Activated T-helper 2 cell treated with anti-CD3 and anti-CD28 coated beads, Interferon-gamma antibody, Interleukin-2, Interleukin-4, amounts not matched to agents 10 μg/mL and 5 μg/mL and 100 μg/mL, durations not matched to agents 14 hours and 24 hours and 36 hours (primary cell): Measurements from ENCODE around the gene LILRB2. TPM values are rescaled to one million over a fixed set of nuclear protein-coding genes. Genes with fewer than 3 reads are reported as not detected.
"Not testable (repeated sequence)": the region's sequence is repeated elsewhere in the genome, so short reads cannot be mapped to it uniquely, and the experiment has no call there.

Experiments
- DNase-seq: peaks from one replicate; pipeline ENCODE4 v3.0.0; 2021; ENCODE audit warnings: low spot score
- H3K27ac Mint-ChIP-seq: one replicate; pipeline ENCODE4 v1.8.0; 2021; ENCODE audit warnings: mixed read lengths
- H3K27me3 Mint-ChIP-seq: one replicate; pipeline ENCODE4 v1.8.0; 2021; ENCODE audit warnings: low read depth, mixed read lengths
- H3K36me3 Mint-ChIP-seq: one replicate; pipeline ENCODE4 v1.8.0; 2021; ENCODE audit warnings: low read depth, mixed read lengths
- H3K4me1 Mint-ChIP-seq: one replicate; pipeline ENCODE4 v1.8.0; 2021; ENCODE audit warnings: low read depth, mixed read lengths
- H3K4me3 Mint-ChIP-seq: one replicate; pipeline ENCODE4 v1.8.0; 2021; ENCODE audit warnings: low read depth, mild to moderate bottlenecking, moderate library complexity, mixed read lengths
- H3K9me3 Mint-ChIP-seq: one replicate; pipeline ENCODE4 v1.8.0; 2021; ENCODE audit warnings: mixed read lengths
- intact Hi-C: fragments of 100-400 bp; cut with micrococcal nuclease; formaldehyde crosslinking; loops from one replicate; pipeline ENCODE4 v1.15.1; 2023
- total RNA-seq: library from RNA; stranded (reverse); gene quantifications from 2 replicates; pipeline ENCODE4 v1.2.3, GENCODE V29; 2022

The LILRB2 gene
- total RNA-seq, 1 donor from 2014 or later: not detected

DNA sequence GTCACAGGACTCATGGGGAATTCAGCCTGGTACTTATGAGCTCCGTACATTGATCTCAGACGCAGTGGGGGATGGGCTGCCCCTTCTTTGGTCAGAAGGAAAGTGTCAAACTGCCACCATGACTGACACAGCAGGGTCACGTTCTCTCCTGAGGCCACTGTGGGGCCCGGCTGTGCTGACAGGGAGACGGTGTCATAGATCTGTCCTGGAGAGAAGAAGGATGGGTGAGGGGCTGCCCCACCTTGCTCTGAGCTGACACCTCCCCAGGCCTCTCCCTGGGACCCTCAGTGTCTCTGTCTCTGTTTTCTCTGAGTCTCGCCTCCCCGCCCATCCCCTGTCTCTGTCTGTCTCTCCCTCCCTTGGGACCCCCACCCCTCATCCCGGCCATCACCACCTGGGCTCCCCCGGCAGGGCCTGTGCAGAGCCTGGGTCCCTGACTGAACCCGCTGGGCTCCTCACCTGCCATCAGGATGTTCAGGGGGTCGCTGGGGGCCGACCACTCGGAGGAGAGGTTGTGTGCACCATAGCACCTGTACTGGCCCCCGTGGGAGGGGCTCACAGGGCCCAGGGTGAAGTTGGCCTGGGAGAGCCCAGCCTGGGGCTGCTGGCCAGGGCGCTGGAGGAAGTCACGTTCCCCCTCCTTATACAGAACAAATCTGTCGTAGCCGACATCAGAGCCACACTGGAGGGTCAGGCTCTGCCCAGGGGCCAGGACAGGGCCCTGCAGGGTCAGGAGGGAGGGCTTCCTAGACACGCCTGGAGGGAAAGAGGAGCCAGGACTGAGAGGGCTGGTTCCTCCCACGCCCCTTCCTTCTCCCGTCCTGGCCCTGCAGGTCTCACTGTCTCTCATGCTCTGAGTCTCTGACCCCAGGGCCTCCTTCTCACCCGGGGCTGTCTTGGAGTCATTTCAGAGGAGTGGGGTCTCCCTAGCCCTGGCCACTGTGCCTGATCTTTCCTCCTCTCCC is 40.3 kb downstream of the LILRB2 start:
- intact Hi-C loops: not testable (repeated sequence)

GRCh38 chr19:54239491-54240371 is 41.2 kb downstream of the LILRB2 start:
- H3K27me3 Mint-ChIP-seq: peaks cover 22% of the 10 kb centered on the region
- H3K4me1 Mint-ChIP-seq, DNase-seq, H3K4me3 Mint-ChIP-seq, H3K9me3 Mint-ChIP-seq, intact Hi-C loops, H3K36me3 Mint-ChIP-seq, H3K27ac Mint-ChIP-seq: not testable (repeated sequence)

More for the DNA sequence above, 40.3 kb downstream of the LILRB2 start:
- peaks cover 19% of the 10 kb centered on the region for H3K27me3 Mint-ChIP-seq
- DNase-seq, H3K36me3 Mint-ChIP-seq, H3K27ac Mint-ChIP-seq, H3K9me3 Mint-ChIP-seq, H3K4me1 Mint-ChIP-seq, H3K4me3 Mint-ChIP-seq: not testable (repeated sequence)

GRCh38 chr19:54233941-54234340 is 47.0 kb downstream of the LILRB2 start:
- Mint-ChIP-seq H3K27me3 (peaks cover 41% of the 10 kb centered on the region), H3K36me3 (no peaks in the 10 kb centered on the region), H3K9me3 (no peaks in the 10 kb centered on the region), H3K27ac (no peak overlapping the region), H3K4me1 (peaks cover 7% of the 10 kb centered on the region), H3K4me3 (no peak overlapping the region)
- no peak for DNase-seq
- intact Hi-C loops: no loop called here

GRCh38 chr19:54231077-54231931 is 49.6 kb downstream of the LILRB2 start:
- peaks cover 7% of the 10 kb centered on the region for H3K4me1 Mint-ChIP-seq
- H3K9me3 Mint-ChIP-seq: no peaks in the 10 kb centered on the region
- no peak overlapping the region for H3K27ac Mint-ChIP-seq
- no peaks in the 10 kb centered on the region for H3K36me3 Mint-ChIP-seq
- intact Hi-C loops: loop anchor here (1.0 to 2.0 kb wide), 3 partner anchors 21 to 72 kb away; partner anchors contain the start of gene LENG1
- H3K27me3 Mint-ChIP-seq: peaks cover 30% of the 10 kb centered on the region
- no peak overlapping the region for H3K4me3 Mint-ChIP-seq
- DNase-seq: peak; percentile 76

- Mint-ChIP-seq H3K9me3 (no peaks in the 10 kb centered on the region), H3K27me3 (peaks cover 28% of the 10 kb centered on the region), H3K4me3 (no peak overlapping the region), H3K4me1 (peaks cover 7% of the 10 kb centered on the region), H3K36me3 (no peaks in the 10 kb centered on the region), H3K27ac (no peak overlapping the region)
- DNase-seq: no peak
- intact Hi-C loops: loop anchor here (2.0 kb wide), 1 partner anchor 19 kb away; no protein-coding TSS in a partner anchor
Observed at GRCh38 chr19:54230031-54230430, 50.9 kb downstream of the LILRB2 start.

GRCh38 chr19:54229146-54229545 is 51.8 kb downstream of the LILRB2 start:
- Mint-ChIP-seq H3K36me3 (no peaks in the 10 kb centered on the region), H3K27ac (no peak overlapping the region), H3K4me3 (no peak overlapping the region), H3K27me3 (peaks cover 19% of the 10 kb centered on the region), H3K9me3 (no peaks in the 10 kb centered on the region), H3K4me1 (peaks cover 7% of the 10 kb centered on the region)
- DNase-seq: no peak
- intact Hi-C loops: no loop called here

GRCh38 chr19:54224619-54225018 is 56.3 kb downstream of the LILRB2 start:
- H3K4me3 Mint-ChIP-seq, H3K9me3 Mint-ChIP-seq, H3K4me1 Mint-ChIP-seq, DNase-seq, intact Hi-C loops, H3K36me3 Mint-ChIP-seq, H3K27ac Mint-ChIP-seq, H3K27me3 Mint-ChIP-seq: not testable (repeated sequence)

DNA sequence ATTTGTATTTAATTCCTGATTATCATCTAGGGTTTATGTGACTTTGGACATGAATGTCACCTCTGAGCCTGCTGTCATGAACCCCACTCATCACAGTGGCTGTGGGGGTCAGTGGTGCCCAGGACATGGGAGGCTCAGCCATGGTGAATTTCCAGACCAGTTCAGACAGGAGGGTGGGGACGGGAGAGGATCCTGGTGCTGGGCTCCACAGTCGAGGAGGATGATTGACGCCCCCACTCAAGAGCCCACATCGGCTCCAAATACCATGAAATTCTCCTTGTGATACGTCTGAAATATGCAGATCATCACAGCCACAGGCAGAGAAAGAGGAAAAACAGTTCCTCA is 57.0 kb downstream of the LILRB2 start:
- H3K27ac Mint-ChIP-seq, H3K9me3 Mint-ChIP-seq, H3K4me3 Mint-ChIP-seq, H3K27me3 Mint-ChIP-seq, DNase-seq, intact Hi-C loops, H3K4me1 Mint-ChIP-seq, H3K36me3 Mint-ChIP-seq: not testable (repeated sequence)

Other genes with a start within 250 kb of the LILRB2 start
- gene VSTM1, start 217.2 kb downstream of the LILRB2 start, total RNA-seq: not detected in 2 replicates
- not detected in 2 replicates for gene TARM1, start 199.7 kb downstream of the LILRB2 start, total RNA-seq
- gene OSCAR, start 180.3 kb downstream of the LILRB2 start, total RNA-seq: 0.23 and 0.39 TPM in 2 replicates
- gene NDUFA3, start 178.3 kb downstream of the LILRB2 start, total RNA-seq: 105 and 115 TPM in 2 replicates
- 29.3 TPM in 2 replicates for gene TFPT, start 165.5 kb downstream of the LILRB2 start, total RNA-seq
- 90.6 and 94.2 TPM in 2 replicates for gene PRPF31, start 165.4 kb downstream of the LILRB2 start, total RNA-seq
- 61.6 and 67.5 TPM in 2 replicates for gene CNOT3, start 143.3 kb downstream of the LILRB2 start, total RNA-seq
- 4.0 and 5.1 TPM in 2 replicates for gene LENG1, start 121.4 kb downstream of the LILRB2 start, total RNA-seq
- 0.16 and 0.37 TPM in 2 replicates for gene TMC4, start 108.0 kb downstream of the LILRB2 start, total RNA-seq
- 311 and 318 TPM in 2 replicates for gene MBOAT7, start 91.5 kb downstream of the LILRB2 start, total RNA-seq
- gene TSEN34, start 89.8 kb downstream of the LILRB2 start, total RNA-seq: 16.8 and 19.0 TPM in 2 replicates
- 1,460 and 1,467 TPM in 2 replicates for gene RPS9, start 80.3 kb downstream of the LILRB2 start, total RNA-seq
- 0.64 TPM in 1 of 2 replicates, not detected in the other for gene LILRB3, start 58.1 kb downstream of the LILRB2 start, total RNA-seq
- gene LILRA6, start 38.3 kb downstream of the LILRB2 start, total RNA-seq: not detected in 2 replicates
- 0.05 TPM in 1 of 2 replicates, not detected in the other for gene LILRB5, start 23.8 kb downstream of the LILRB2 start, total RNA-seq
- not detected in 2 replicates for gene LILRA5, start 32.1 kb upstream of the LILRB2 start, total RNA-seq
- not detected in 2 replicates for gene LILRA4, start 58.1 kb upstream of the LILRB2 start, total RNA-seq
- gene LAIR1, start 83.8 kb upstream of the LILRB2 start, total RNA-seq: 8.8 and 10.8 TPM in 2 replicates
- gene TTYH1, start 134.4 kb upstream of the LILRB2 start, total RNA-seq: 0.50 TPM in 1 of 2 replicates, not detected in the other
- 203 and 209 TPM in 2 replicates for gene LENG8, start 168.1 kb upstream of the LILRB2 start, total RNA-seq
- 7.5 and 8.1 TPM in 2 replicates for gene LENG9, start 182.7 kb upstream of the LILRB2 start, total RNA-seq
- 1.0 TPM in 1 of 2 replicates, not detected in the other for gene CDC42EP5, start 192.2 kb upstream of the LILRB2 start, total RNA-seq
- 76.8 and 77.7 TPM in 2 replicates for gene LAIR2, start 221.7 kb upstream of the LILRB2 start, total RNA-seq